Measurements from ENCODE around the gene ADAMTSL5. TPM values are rescaled to one million over a fixed set of nuclear protein-coding genes. Genes with fewer than 3 reads are reported as not detected.
"Not testable (repeated sequence)": the region's sequence is repeated elsewhere in the genome, so short reads cannot be mapped to it uniquely, and the experiment has no call there.

Gene ADAMTSL5
- total RNA-seq, 2 donors from 2014 or later = 2.2 to 7.3 TPM

DNA sequence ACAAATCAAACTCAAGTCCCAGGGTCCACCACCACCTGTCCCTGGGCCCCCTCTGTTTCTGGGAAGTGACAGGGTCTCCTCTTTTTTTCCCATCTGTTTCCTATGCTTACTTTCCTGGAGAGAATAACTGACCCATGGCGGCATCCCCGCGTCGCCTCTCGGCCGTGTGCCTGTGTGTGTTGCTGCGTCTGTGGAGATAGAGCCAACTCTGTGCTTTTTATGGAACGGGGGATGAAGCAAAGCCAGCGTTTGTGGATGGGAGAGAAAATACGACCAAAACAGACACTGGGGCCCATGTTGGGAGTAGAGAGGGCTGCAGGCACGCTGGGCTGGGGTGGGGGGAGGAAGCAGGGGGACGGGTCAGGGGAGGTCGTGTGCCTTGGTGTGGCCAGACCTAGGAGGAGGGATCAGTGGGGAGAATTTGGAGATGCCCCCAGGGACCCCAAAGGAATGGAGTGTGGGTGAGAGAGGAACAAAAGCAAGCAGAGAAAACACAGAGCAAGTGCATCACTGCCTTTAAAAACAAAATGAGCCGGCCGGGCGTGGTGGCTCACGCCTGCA, 27.6 kb upstream of the ADAMTSL5 start:
- no peaks in the 10 kb centered on the region for H3K4me1 ChIP-seq
- TF ChIP-seq, protein P1, sequence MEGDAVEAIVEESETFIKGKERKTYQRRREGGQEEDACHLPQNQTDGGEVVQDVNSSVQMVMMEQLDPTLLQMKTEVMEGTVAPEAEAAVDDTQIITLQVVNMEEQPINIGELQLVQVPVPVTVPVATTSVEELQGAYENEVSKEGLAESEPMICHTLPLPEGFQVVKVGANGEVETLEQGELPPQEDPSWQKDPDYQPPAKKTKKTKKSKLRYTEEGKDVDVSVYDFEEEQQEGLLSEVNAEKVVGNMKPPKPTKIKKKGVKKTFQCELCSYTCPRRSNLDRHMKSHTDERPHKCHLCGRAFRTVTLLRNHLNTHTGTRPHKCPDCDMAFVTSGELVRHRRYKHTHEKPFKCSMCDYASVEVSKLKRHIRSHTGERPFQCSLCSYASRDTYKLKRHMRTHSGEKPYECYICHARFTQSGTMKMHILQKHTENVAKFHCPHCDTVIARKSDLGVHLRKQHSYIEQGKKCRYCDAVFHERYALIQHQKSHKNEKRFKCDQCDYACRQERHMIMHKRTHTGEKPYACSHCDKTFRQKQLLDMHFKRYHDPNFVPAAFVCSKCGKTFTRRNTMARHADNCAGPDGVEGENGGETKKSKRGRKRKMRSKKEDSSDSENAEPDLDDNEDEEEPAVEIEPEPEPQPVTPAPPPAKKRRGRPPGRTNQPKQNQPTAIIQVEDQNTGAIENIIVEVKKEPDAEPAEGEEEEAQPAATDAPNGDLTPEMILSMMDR (IDR thresholded peaks at IDR 0.05) = no peak
- H3K36me3 ChIP-seq = no peaks in the 10 kb centered on the region
- intact Hi-C loops (cut with DNase I) = no loop called here
- DNase-seq = no peak
- no peaks in the 10 kb centered on the region for H3K9me3 ChIP-seq
- H3K9ac ChIP-seq (ENCODE audit: low read depth in 2 of 2, low read length in 2 of 2) = no peak overlapping the region
- no peaks in the 10 kb centered on the region for H3K27me3 ChIP-seq
- H3K4me3 ChIP-seq = no peak overlapping the region
- H3K27ac ChIP-seq = no peak overlapping the region

DNA sequence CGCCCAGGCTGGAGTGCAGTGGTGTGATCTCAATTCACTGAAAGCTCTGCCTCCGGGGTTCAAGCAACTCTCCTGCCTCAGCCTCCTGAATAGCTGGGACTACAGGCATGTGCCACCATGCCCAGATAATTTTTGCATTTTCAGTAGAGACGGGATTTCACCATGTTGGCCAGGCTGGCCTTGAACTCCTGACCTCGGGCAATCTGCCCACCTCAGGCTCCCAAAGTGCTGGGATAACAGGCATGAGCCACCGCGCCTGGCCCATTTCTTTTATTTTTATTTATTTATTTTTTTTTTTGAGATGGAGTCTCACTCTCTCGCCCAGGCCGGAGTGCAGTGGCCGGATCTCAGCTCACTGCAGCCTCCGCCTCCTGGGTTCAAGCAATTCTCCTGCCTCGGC, 26.9 kb upstream of the ADAMTSL5 start:
- H3K9ac ChIP-seq (ENCODE audit: low read depth in 2 of 2, low read length in 2 of 2); H3K36me3 ChIP-seq; H3K27me3 ChIP-seq; DNase-seq; H3K4me1 ChIP-seq; H3K9me3 ChIP-seq; H3K4me3 ChIP-seq; intact Hi-C loops (cut with DNase I); H3K27ac ChIP-seq: not testable (repeated sequence)

DNA sequence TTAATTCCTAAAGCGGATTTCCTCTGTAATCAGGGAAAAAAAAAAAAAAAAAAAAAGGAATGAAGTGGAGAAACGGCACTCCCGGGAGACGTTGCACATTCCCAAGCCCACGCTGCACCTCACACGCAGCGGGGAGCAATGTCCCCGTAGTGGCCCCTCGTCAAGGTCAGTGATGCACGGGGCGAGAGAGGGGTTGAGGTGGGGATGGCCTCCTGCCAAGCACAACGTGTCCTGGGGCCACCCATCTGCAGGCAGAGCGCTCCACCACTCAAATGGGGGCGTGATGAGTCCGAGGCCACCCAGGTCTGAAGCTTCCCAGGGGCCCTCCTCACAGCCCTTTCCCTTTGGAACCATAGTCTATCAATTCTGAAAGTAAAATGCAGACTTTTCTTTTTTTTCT, 26.2 kb upstream of the ADAMTSL5 start:
- no peaks in the 10 kb centered on the region for H3K27me3 ChIP-seq
- TF ChIP-seq, protein P1 (IDR thresholded peaks at IDR 0.05) = no peak

DNA sequence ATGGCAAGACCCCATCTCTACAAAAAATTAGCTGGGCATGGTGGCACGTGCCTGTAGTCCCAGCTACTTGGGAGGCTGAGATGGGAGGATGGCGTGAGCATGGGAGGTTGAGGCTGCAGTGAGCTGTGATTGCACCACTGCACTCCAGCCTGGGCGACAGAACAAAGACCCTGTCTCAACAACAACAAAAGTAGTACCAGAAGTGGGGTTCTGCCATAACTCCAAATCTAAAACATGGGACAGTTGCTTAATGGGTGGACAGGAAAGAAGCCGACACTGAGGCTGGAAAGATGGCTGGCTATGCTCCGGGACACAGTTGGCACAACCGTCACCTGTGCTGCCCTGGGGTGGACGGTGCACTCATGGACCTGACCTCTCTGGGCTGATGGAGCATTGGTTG, 22.9 kb upstream of the ADAMTSL5 start:
- intact Hi-C loops (cut with DNase I) = not testable (repeated sequence)

More for the DNA sequence above, 26.2 kb upstream of the ADAMTSL5 start:
- intact Hi-C loops (cut with DNase I) = no loop called here
- Histone ChIP-seq H3K36me3 (no peaks in the 10 kb centered on the region), H3K9ac (ENCODE audit: low read depth in 2 of 2, low read length in 2 of 2) (no peak overlapping the region), H3K27ac (no peak overlapping the region), H3K4me1 (no peaks in the 10 kb centered on the region), H3K4me3 (no peak overlapping the region), H3K9me3 (no peaks in the 10 kb centered on the region)
- no peak for DNase-seq

DNA sequence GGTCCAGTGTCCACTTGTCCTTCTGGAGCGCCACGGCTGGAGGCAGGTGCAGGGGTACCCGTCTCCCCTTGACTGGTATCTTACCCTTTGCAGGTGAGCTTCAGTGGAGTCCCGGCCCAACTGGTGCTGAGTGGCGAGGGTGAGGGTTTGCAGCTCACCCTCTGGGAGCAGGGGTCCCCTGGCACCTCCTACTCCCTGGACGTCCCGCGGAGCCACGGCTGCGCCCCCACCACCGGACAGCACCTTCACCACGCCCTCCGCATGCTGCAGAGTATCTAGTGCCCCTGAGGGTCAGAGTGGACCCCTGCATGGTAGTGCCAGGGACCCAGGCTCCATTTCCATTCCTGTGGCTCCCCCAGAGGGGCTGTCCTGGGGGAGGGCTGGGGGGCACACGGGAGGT, 22.2 kb upstream of the ADAMTSL5 start:
- no peaks in the 10 kb centered on the region for H3K4me1 ChIP-seq
- no peaks in the 10 kb centered on the region for H3K36me3 ChIP-seq
- TF ChIP-seq, protein P1 (IDR thresholded peaks at IDR 0.05) = no peak
- H3K9ac ChIP-seq (ENCODE audit: low read depth in 2 of 2, low read length in 2 of 2) = no peak overlapping the region
- H3K27ac ChIP-seq = no peak overlapping the region
- intact Hi-C loops (cut with DNase I) = no loop called here
- H3K9me3 ChIP-seq = no peaks in the 10 kb centered on the region
- DNase-seq = no peak
- H3K27me3 ChIP-seq = no peaks in the 10 kb centered on the region
- no peak overlapping the region for H3K4me3 ChIP-seq

More for the DNA sequence above, 22.9 kb upstream of the ADAMTSL5 start:
- H3K4me3 ChIP-seq; DNase-seq; H3K36me3 ChIP-seq; H3K27ac ChIP-seq; H3K9ac ChIP-seq (ENCODE audit: low read depth in 2 of 2, low read length in 2 of 2); H3K4me1 ChIP-seq; H3K9me3 ChIP-seq; H3K27me3 ChIP-seq: not testable (repeated sequence)

DNA sequence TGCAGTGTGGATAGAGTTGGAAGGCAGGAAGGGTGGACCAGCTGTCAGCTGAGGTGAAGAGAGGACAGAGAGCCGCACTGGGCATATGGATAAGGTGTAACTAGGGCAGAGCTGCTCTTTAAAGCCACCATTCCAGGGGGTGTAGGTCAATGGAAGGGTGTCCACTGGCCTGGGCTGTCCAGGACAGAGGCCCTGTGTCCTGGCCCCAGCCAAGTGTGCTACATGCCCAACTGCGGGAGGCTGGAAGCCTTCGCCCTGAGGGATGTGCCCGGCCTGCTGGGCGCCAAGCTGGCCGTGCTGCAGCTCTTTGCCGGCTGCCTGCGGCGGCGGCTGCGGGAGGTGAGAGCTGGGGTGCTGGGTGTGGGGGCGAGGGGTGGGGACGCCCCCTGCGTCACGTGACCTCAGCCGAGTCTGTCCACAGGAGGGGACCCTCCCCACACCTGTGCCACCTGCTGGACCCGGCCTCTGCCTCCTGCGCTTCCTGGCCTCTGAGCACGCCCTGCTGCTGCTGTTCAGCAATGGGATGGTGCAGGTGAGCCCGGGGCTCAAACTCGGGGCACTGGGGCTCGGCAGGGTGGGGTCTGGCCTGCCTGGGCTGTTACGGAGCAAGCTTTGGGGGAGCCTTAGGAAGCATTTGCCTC, 20.8 kb upstream of the ADAMTSL5 start:
- Histone ChIP-seq H3K9me3 (no peaks in the 10 kb centered on the region), H3K4me1 (no peaks in the 10 kb centered on the region), H3K4me3 (no peak overlapping the region), H3K36me3 (no peaks in the 10 kb centered on the region), H3K27ac (no peak overlapping the region), H3K9ac (ENCODE audit: low read depth in 2 of 2, low read length in 2 of 2) (no peak overlapping the region), H3K27me3 (no peaks in the 10 kb centered on the region)
- no peak for DNase-seq
- intact Hi-C loops (cut with DNase I) = no loop called here
- TF ChIP-seq, protein P1 (IDR thresholded peaks at IDR 0.05) = no peak

All from colonic mucosa (tissue), 4 donors.